GM12878 (cell line): ENCODE results near the gene BPGM. TPM values are rescaled to one million over a fixed set of nuclear protein-coding genes. Genes with fewer than 3 reads are reported as not detected.

ENCODE experiments used
- ATAC-seq: fragments of 200-7000 bp; cut with Tn5 transposase; 3 replicates; pipeline ENCODE4 v1.9.1; 2020; ENCODE audit warnings: mild to moderate bottlenecking, moderate library complexity
- BruUV-seq: library from RNA; stranded (reverse); fragments of 400-500 nt; replicated peaks from 2 replicates; lab custom pipeline; 2021; lab: Mats Ljungman, UMichigan
- CTCF ChIA-PET: fragments of 300-600 bp; sonication (Branson Sonifier 250); formaldehyde crosslinking; extraction: SDS; loops from one replicate; lab custom pipeline; 2021; ENCODE audit warnings: inconsistent platforms; lab: Yijun Ruan, JAX
- POLR2A ChIA-PET: fragments of 350-600 bp; formaldehyde crosslinking; extraction: SDS; loops from one replicate; lab custom pipeline; 2021; ENCODE audit warnings: inconsistent platforms; lab: Charles Lee
- RAD21 ChIA-PET: fragments of 300-600 bp; sonication (Branson Sonifier 250); formaldehyde crosslinking; loops from one replicate; lab custom pipeline; 2023; ENCODE audit warnings: antibody characterized with exemption; ENCODE audit not compliant: unreplicated experiment; lab: Charles Lee
- SMC1A ChIA-PET: fragments of 300-600 bp; sonication (Branson Sonifier 250); formaldehyde crosslinking; loops from one replicate; lab custom pipeline; 2023; ENCODE audit not compliant: unreplicated experiment, uncharacterized antibody; lab: Charles Lee
- DNase-seq: peaks from one replicate; pipeline ENCODE4 v3.0.0-alpha.2; 2011; ENCODE audit warnings: low read depth, low spot score
- FAIRE-seq: peaks from 3 replicates; lab custom pipeline; 2011; peaks lifted over from hg19 to GRCh38; lab: Jason Lieb, UNC
- H2AFZ ChIP-seq: 2 replicates; pipeline ENCODE4 v1.6.0; 2011; ENCODE audit warnings: low read depth, low read length, control low read depth; ENCODE audit not compliant: control insufficient read depth
- H3K27ac ChIP-seq: 2 replicates; pipeline ENCODE4 v1.5.1; 2011; ENCODE audit warnings: control low read depth; ENCODE audit not compliant: control insufficient read depth, insufficient read depth
- H3K27me3 ChIP-seq, 2 experiments: replicated peaks in 1 of 2; 2 replicates each; pipeline versions ENCODE4 v1.6.0 to v1.6.1; 2011; ENCODE audit warnings: low read length in 1 of 2; ENCODE audit not compliant: control insufficient read depth in 2 of 2, insufficient read depth in 2 of 2
- H3K36me3 ChIP-seq, 2 experiments: 2 replicates each; pipeline ENCODE4 v1.5.1; 2011; ENCODE audit warnings: low read length in 1 of 2; ENCODE audit not compliant: control insufficient read depth in 2 of 2, insufficient read depth in 2 of 2
- H3K4me1 ChIP-seq: 2 replicates; pipeline ENCODE4 v1.6.1; 2011; ENCODE audit warnings: mild to moderate bottlenecking, low read length, moderate library complexity, mixed read lengths; ENCODE audit not compliant: control insufficient read depth, insufficient read depth
- H3K4me2 ChIP-seq: 2 replicates; pipeline ENCODE4 v1.6.0; 2011; ENCODE audit warnings: control low read depth; ENCODE audit not compliant: control insufficient read depth, insufficient read depth
- H3K4me3 ChIP-seq: fragments of 200-600 bp; sonication (generic); 2 replicates; pipeline ENCODE4 v1.5.1; 2016
- H3K79me2 ChIP-seq: 2 replicates; pipeline ENCODE4 v1.6.0; 2011; ENCODE audit warnings: low read length; ENCODE audit not compliant: control insufficient read depth, insufficient read depth
- H3K9ac ChIP-seq: 2 replicates; pipeline ENCODE4 v1.8.0; 2011; ENCODE audit warnings: low read length, control low read depth, mixed read lengths; ENCODE audit not compliant: control insufficient read depth, insufficient read depth
- H3K9me3 ChIP-seq: replicated peaks from 3 replicates; pipeline ENCODE4 v1.5.1; 2011; ENCODE audit warnings: mild to moderate bottlenecking, low read length; ENCODE audit not compliant: control insufficient read depth, insufficient read depth
- H4K20me1 ChIP-seq: 2 replicates; pipeline ENCODE4 v1.6.0; 2011; ENCODE audit not compliant: control insufficient read depth, insufficient read depth
- EGR1 ChIP-seq, 2 experiments: IDR thresholded peaks; 1 replicate in 1 of 2; 2 replicates in 1 of 2; pipeline ENCODE4 v1.6.1; 2011 to 2012; ENCODE audit warnings: low read depth in 2 of 2, low read length in 2 of 2, borderline replicate concordance in 1 of 2, mild to moderate bottlenecking in 1 of 2, moderate library complexity in 1 of 2
- IRF4 ChIP-seq: IDR thresholded peaks from 2 replicates; pipeline ENCODE4 v1.6.1; 2011; ENCODE audit warnings: low read depth, low read length
- RELA ChIP-seq: fragments of 450-650 bp; IDR thresholded peaks from 2 replicates; pipeline ENCODE4 v1.8.0; 2014; ENCODE audit warnings: borderline replicate concordance; ENCODE audit not compliant: partially characterized antibody
- WGBS: methylation state at CpG from one replicate; pipeline ENCODE4 v1.1.6; 2016; ENCODE audit warnings: low lambda C conversion rate; ENCODE audit not compliant: insufficient replicate concordance, insufficient coverage; ENCODE audit errors: missing lambda C conversion rate; 5-methylcytosine and 5-hydroxymethylcytosine counted together
- in situ Hi-C: fragments of 300-500 bp; cut with MboI; formaldehyde crosslinking; loops from 9 replicates; pipeline ENCODE4 v1.14.3; 2018; ENCODE audit warnings: mixed read lengths
- intact Hi-C: fragments of 100-400 bp; cut with micrococcal nuclease; formaldehyde crosslinking; loops from one replicate; pipeline ENCODE4 v1.14.2; 2022; ENCODE audit not compliant: unreplicated experiment
- polyA plus RNA-seq, 11 experiments: library from polyadenylated mRNA; depleted of rRNA in 4 of 11; unstranded in 6 of 11; stranded (reverse) in 5 of 11; fragments of >200 nt; fragmentation: Nextera tagmentation in 4 of 11; fragmentation: Illumina TruSeq in 1 of 11; extraction: Ambion mirVana in 4 of 11; extraction: Trizol in 1 of 11; gene quantifications; 1 replicate in 1 of 11; 2 replicates in 10 of 11; pipeline versions ENCODE4 v1.2.1 to v1.2.3, GENCODE V29; 2011 to 2016; ENCODE audit warnings: inconsistent platforms in 2 of 11, missing spikeins in 2 of 11, low read depth in 1 of 11
- total RNA-seq, 4 experiments: library from RNA; depleted of rRNA in 3 of 4; stranded (reverse); fragments of >200 nt in 3 of 4; fragmentation: Illumina TruSeq in 1 of 4; extraction: Trizol in 1 of 4; gene quantifications; 2 replicates each; pipeline versions ENCODE4 v1.2.1 to v1.2.3, GENCODE V29; 2013 to 2021
- TF ChIP-seq, protein P1 (sequence below): IDR thresholded peaks from 2 replicates; pipeline ENCODE4 v1.6.1; 2011; ENCODE audit warnings: borderline replicate concordance, low read depth, mild to moderate bottlenecking, moderate library complexity, mixed read lengths, low read length; ENCODE audit not compliant: insufficient read depth; ENCODE audit errors: extremely low read length

The BPGM gene
- total and polyA plus RNA-seq, 10 of the 15 experiments (the other 5 are each of a cell fraction or from before 2014, with no cell fraction given): 9.0 to 20.1 (median 15.2) TPM

- Histone ChIP-seq H3K79me2 (no peaks in the 10 kb centered on the region), H3K9me3 (no peaks in the 10 kb centered on the region), H3K9ac (no peak overlapping the region), H3K36me3 (no peaks in the 10 kb centered on the region), H3K4me2 (no peak overlapping the region), H2AFZ (no peak overlapping the region), H3K4me1 (no peaks in the 10 kb centered on the region), H3K27me3 (peaks cover 1 to 5% of the 10 kb centered on the region in 2 experiments; a peak in 1 of 4 replicates), H4K20me1 (no peaks in the 10 kb centered on the region), H3K4me3 (no peak overlapping the region), H3K27ac (no peak overlapping the region)
- RAD21 ChIA-PET: no interaction called here
- no TSS peak for BruUV-seq
- SMC1A ChIA-PET: interaction anchor here (1.2 kb wide), 1 partner anchor 20 kb away, joined by 3 read pairs; no protein-coding TSS in a partner anchor
- FAIRE-seq (no peak), DNase-seq (no peak), ATAC-seq (no peak)
- in situ Hi-C loops: no loop called here
- TF ChIP-seq, protein P1, sequence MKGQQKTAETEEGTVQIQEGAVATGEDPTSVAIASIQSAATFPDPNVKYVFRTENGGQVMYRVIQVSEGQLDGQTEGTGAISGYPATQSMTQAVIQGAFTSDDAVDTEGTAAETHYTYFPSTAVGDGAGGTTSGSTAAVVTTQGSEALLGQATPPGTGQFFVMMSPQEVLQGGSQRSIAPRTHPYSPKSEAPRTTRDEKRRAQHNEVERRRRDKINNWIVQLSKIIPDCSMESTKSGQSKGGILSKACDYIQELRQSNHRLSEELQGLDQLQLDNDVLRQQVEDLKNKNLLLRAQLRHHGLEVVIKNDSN: no peak
- TF ChIP-seq IRF4: no peak
- TF ChIP-seq EGR1 (IDR thresholded peaks at IDR 0.05; ENCODE audit: borderline replicate concordance in 1 of 2, low read depth in 2 of 2, low read length in 2 of 2): no peak
- TF ChIP-seq RELA: no peak
- CTCF ChIA-PET: interaction anchor here (1.1 kb wide), 1 partner anchor 12 kb away, joined by 3 read pairs; no protein-coding TSS in a partner anchor
- POLR2A ChIA-PET: no interaction called here
- intact Hi-C loops: loop anchor here (5.0 kb wide), 1 partner anchor 33 kb away; no protein-coding TSS in a partner anchor
- WGBS: 31% methylated on average over 2 of the region's 2 CpGs
These were observed 68.0 kb downstream of the BPGM start for GRCh38 chr7:134714470-134715205.
